ENCODE results near the gene IBSP.

DNA sequence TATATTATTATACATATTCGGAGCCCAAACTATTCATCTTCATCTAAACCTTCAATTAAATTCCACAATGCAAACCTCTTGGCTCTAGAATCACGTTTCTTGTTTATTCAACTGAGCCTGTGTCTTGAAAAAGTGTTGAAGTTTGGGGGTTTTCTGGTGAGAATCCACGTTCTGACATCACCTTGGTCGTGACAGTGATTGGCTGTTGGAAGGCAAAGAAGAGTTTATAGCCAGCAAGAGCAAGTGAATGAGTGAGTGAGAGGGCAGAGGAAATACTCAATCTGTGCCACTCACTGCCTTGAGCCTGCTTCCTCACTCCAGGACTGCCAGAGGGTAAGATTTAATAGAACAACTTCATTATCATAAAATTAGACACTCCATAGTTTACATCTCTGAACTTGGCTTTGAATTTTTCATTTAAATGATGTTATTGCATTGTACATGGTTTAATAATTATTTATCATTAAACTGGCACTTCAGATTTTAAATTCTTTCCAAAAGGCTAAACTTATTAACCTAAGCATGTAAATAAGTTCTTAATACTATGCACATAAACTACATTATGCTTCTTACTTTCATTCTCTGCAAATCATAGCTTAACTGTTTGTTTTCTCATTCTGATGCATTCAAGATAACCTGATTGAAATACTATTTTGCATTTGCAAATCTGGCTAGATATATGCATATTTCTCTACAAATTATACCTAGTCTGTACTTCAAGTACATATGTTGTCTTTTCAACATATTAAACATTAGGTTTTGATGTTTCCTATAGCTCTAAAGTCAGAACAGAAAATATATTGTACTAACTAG is at the start of gene IBSP:
- TF ChIP-seq, protein P1, sequence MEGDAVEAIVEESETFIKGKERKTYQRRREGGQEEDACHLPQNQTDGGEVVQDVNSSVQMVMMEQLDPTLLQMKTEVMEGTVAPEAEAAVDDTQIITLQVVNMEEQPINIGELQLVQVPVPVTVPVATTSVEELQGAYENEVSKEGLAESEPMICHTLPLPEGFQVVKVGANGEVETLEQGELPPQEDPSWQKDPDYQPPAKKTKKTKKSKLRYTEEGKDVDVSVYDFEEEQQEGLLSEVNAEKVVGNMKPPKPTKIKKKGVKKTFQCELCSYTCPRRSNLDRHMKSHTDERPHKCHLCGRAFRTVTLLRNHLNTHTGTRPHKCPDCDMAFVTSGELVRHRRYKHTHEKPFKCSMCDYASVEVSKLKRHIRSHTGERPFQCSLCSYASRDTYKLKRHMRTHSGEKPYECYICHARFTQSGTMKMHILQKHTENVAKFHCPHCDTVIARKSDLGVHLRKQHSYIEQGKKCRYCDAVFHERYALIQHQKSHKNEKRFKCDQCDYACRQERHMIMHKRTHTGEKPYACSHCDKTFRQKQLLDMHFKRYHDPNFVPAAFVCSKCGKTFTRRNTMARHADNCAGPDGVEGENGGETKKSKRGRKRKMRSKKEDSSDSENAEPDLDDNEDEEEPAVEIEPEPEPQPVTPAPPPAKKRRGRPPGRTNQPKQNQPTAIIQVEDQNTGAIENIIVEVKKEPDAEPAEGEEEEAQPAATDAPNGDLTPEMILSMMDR (IDR thresholded peaks at IDR 0.05; ENCODE audit: insufficient read depth, low read length, poor library complexity, severe bottlenecking), result no peak
- no peak for TF ChIP-seq EZH2phosphoT487 (conservative IDR thresholded peaks at IDR 0.05; ENCODE audit: low read length)

Data from SU-DHL-6 (cell line).